Stimulated activated CD4-positive, alpha-beta T cell treated with anti-CD3 and anti-CD28 coated beads, Interleukin-4, amount 100 ng/mL, for 24 hours (primary cell): ENCODE data around the gene MRPL28.
"Not testable (repeated sequence)": the region's sequence is repeated elsewhere in the genome, so short reads cannot be mapped to it uniquely, and the experiment has no call there.

Source experiments
- DNase-seq: peaks from one replicate; pipeline ENCODE4 v3.0.0-alpha.2; 2020

The MRPL28 gene

GRCh38 chr16:359067-359763, 11.1 kb downstream of the MRPL28 start:
- DNase-seq, result no peak

- DNase-seq, result no peak
Measured at GRCh38 chr16:356741-357140, 13.6 kb downstream of the MRPL28 start.

- DNase-seq, result no peak
Measured at GRCh38 chr16:354971-355461, 15.3 kb downstream of the MRPL28 start.

- no peak for DNase-seq
Measured at GRCh38 chr16:354291-354881, 16.0 kb downstream of the MRPL28 start.

- no peak for DNase-seq
Measured at GRCh38 chr16:353404-354290, 16.7 kb downstream of the MRPL28 start.

GRCh38 chr16:352547-353403, 17.6 kb downstream of the MRPL28 start, which contains the start of gene AXIN1:
TSS of gene AXIN1 (minus strand) at chr16:352723. CDS start at chr16:347025, 5,698 bp downstream.
- peak; percentile 100 for DNase-seq

- no peak for DNase-seq
Measured at GRCh38 chr16:351804-352520, 18.4 kb downstream of the MRPL28 start.

- DNase-seq, result no peak
Measured at GRCh38 chr16:350203-350602, 20.1 kb downstream of the MRPL28 start.

GRCh38 chr16:349211-349610, 21.1 kb downstream of the MRPL28 start:
- DNase-seq, result no peak

- DNase-seq, result not testable (repeated sequence)
Measured at GRCh38 chr16:348495-348894, 21.8 kb downstream of the MRPL28 start.

- no peak for DNase-seq
Measured at GRCh38 chr16:347203-347602, 23.1 kb downstream of the MRPL28 start.

- DNase-seq, result no peak
Measured at GRCh38 chr16:346587-346986, 23.8 kb downstream of the MRPL28 start.

GRCh38 chr16:345772-346171, 24.6 kb downstream of the MRPL28 start:
- no peak for DNase-seq

GRCh38 chr16:342455-343213, 27.7 kb downstream of the MRPL28 start:
- DNase-seq, result no peak

- DNase-seq, result not testable (repeated sequence)
Measured at GRCh38 chr16:341974-342336, 28.4 kb downstream of the MRPL28 start.

- DNase-seq, result not testable (repeated sequence)
Measured at GRCh38 chr16:341095-341973, 29.0 kb downstream of the MRPL28 start.

GRCh38 chr16:340370-341091, 29.8 kb downstream of the MRPL28 start:
- no peak for DNase-seq

- no peak for DNase-seq
Measured at GRCh38 chr16:339680-340079, 30.7 kb downstream of the MRPL28 start.

GRCh38 chr16:337975-338575, 32.3 kb downstream of the MRPL28 start:
- DNase-seq, result no peak
